ENCODE data around the gene GARIN3.

Gene GARIN3

DNA sequence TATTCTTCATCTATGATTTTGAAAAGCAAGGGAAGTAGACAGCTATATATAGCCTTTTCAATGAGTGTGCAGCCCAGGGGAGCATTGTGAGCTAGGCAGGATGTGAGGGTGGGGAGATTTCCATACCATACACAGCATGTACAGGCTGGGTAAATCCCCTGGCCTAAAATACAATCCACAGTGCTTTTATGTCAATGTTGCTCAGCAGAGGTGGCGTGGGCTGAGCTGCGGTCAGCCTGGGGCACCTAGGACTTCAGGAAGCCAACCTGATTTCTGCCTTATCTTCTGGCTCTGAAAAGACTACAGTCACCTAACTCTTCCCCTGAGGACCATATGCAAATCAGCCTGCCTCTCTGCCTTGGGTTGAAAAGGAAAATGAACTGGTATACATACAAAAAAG lies 6.3 kb upstream of the GARIN3 start:
- H3K9me3 ChIP-seq = no peaks in the 10 kb centered on the region
- no peak overlapping the region for H3K27ac ChIP-seq
- peaks cover 15% of the 10 kb centered on the region for H3K27me3 ChIP-seq
- no peaks in the 10 kb centered on the region for H3K4me1 ChIP-seq (ENCODE audit: control insufficient read depth in 1 of 2, insufficient read depth in 1 of 2, low read depth in 1 of 2, low read length in 1 of 2)
- no peaks in the 10 kb centered on the region for H3K36me3 ChIP-seq
- TF ChIP-seq, protein P1, sequence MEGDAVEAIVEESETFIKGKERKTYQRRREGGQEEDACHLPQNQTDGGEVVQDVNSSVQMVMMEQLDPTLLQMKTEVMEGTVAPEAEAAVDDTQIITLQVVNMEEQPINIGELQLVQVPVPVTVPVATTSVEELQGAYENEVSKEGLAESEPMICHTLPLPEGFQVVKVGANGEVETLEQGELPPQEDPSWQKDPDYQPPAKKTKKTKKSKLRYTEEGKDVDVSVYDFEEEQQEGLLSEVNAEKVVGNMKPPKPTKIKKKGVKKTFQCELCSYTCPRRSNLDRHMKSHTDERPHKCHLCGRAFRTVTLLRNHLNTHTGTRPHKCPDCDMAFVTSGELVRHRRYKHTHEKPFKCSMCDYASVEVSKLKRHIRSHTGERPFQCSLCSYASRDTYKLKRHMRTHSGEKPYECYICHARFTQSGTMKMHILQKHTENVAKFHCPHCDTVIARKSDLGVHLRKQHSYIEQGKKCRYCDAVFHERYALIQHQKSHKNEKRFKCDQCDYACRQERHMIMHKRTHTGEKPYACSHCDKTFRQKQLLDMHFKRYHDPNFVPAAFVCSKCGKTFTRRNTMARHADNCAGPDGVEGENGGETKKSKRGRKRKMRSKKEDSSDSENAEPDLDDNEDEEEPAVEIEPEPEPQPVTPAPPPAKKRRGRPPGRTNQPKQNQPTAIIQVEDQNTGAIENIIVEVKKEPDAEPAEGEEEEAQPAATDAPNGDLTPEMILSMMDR (IDR thresholded peaks at IDR 0.05) = no peak
- no peak overlapping the region for H3K4me3 ChIP-seq (ENCODE audit: low read depth in 1 of 2, low read length in 1 of 2)

DNA sequence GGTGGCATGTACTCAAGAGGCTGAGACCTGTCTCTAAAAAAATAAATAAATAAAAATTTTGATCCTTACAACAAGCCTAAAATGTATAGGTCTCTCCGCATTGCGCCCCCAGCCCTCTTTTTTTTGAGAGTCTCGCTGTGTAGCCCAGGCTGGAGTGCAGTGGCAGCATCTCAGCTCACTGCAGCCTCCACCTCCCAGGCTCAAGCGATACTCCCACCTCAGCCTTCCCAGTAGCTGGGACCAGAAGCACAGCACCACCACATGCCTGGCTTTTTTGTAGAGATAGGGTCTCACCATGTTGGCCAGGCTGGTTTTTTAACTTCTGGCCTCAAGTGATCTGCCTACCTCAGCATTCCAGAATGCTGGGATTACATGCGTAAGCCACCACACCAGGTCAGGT lies 2.2 kb upstream of the GARIN3 start:
- Histone ChIP-seq H3K9me3 (no peaks in the 10 kb centered on the region), H3K36me3 (no peaks in the 10 kb centered on the region), H3K4me3 (ENCODE audit: low read depth in 1 of 2, low read length in 1 of 2) (no peak overlapping the region), H3K4me1 (ENCODE audit: control insufficient read depth in 1 of 2, insufficient read depth in 1 of 2, low read depth in 1 of 2, low read length in 1 of 2) (no peaks in the 10 kb centered on the region), H3K27ac (no peak overlapping the region), H3K27me3 (peaks cover 20% of the 10 kb centered on the region)
- TF ChIP-seq, protein P1 (IDR thresholded peaks at IDR 0.05) = no peak

DNA sequence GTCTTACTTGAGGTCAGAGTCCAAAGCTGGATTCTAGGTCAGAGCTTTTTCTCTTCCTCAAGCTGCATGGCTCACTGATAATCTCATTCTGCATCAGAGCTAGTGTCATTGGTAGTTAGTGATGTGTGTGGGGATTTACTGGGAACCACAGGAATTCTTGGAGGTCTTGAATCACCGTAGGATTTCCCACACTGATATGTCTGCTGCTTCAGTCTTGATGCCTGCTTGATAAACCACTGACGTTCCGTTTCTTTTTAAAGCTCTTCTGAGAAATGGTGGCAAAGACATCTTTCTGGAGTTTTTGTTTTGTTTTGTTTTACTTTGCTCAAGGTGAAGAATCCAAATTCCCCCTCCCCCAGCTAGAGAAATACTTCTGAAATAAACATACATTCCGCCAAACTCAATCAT lies 1.2 kb upstream of the GARIN3 start:
- H3K36me3 ChIP-seq = no peaks in the 10 kb centered on the region
- peaks cover 12% of the 10 kb centered on the region for H3K27me3 ChIP-seq
- no peaks in the 10 kb centered on the region for H3K9me3 ChIP-seq
- TF ChIP-seq, protein P1 (IDR thresholded peaks at IDR 0.05) = no peak
- H3K27ac ChIP-seq = no peak overlapping the region
- H3K4me1 ChIP-seq (ENCODE audit: control insufficient read depth in 1 of 2, insufficient read depth in 1 of 2, low read depth in 1 of 2, low read length in 1 of 2) = no peaks in the 10 kb centered on the region
- no peak overlapping the region for H3K4me3 ChIP-seq (ENCODE audit: low read depth in 1 of 2, low read length in 1 of 2)

DNA sequence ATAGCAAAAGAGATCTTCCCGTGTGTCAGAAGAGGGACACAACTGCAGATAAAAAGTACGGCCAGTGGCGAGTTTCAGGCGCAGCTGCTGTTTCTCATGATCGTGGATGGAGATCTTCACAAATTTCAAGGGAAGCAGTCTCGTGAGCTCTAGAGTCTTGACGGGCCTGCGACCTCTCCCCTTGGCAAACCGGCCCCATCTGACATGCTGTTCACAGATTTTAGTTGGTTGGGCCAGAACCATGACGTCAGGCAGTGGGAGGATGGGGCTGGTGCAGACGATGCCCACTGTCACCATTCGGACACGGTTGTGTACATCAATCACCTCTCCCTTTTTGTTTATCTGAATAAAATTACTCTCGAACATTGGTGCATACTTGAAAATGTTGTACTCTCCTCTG lies 396 bp downstream of the GARIN3 start:
- no peak overlapping the region for H3K4me3 ChIP-seq (ENCODE audit: low read depth in 1 of 2, low read length in 1 of 2)
- TF ChIP-seq, protein P1 (IDR thresholded peaks at IDR 0.05) = no peak
- no peaks in the 10 kb centered on the region for H3K9me3 ChIP-seq
- H3K27me3 ChIP-seq = peaks cover 18% of the 10 kb centered on the region
- H3K27ac ChIP-seq = no peak overlapping the region
- no peaks in the 10 kb centered on the region for H3K4me1 ChIP-seq (ENCODE audit: control insufficient read depth in 1 of 2, insufficient read depth in 1 of 2, low read depth in 1 of 2, low read length in 1 of 2)
- H3K36me3 ChIP-seq = no peaks in the 10 kb centered on the region

DNA sequence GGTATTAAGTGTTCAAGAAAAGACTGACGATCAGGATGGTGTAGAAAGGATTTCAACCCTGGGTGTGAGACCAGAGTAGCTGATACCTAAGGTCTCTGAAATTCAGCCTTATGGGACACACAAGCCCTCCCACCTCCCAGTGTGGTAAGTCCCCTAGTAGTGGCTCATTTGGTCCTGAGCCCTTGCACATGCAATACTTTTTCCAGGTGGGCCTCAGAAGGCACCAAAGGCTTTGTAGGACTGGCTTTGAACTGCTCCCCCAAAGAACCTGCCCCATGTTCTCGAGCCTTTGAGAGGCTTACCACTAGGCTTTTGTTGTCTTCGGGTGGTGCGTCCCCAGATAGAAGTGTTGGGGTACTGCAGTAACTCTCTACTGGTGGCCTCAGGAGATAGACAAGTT lies 803 bp downstream of the GARIN3 start:
- Histone ChIP-seq H3K27me3 (peaks cover 19% of the 10 kb centered on the region), H3K4me3 (ENCODE audit: low read depth in 1 of 2, low read length in 1 of 2) (no peak overlapping the region), H3K36me3 (no peaks in the 10 kb centered on the region), H3K9me3 (no peaks in the 10 kb centered on the region), H3K4me1 (ENCODE audit: control insufficient read depth in 1 of 2, insufficient read depth in 1 of 2, low read depth in 1 of 2, low read length in 1 of 2) (no peaks in the 10 kb centered on the region), H3K27ac (no peak overlapping the region)
- TF ChIP-seq, protein P1 (IDR thresholded peaks at IDR 0.05) = no peak

DNA sequence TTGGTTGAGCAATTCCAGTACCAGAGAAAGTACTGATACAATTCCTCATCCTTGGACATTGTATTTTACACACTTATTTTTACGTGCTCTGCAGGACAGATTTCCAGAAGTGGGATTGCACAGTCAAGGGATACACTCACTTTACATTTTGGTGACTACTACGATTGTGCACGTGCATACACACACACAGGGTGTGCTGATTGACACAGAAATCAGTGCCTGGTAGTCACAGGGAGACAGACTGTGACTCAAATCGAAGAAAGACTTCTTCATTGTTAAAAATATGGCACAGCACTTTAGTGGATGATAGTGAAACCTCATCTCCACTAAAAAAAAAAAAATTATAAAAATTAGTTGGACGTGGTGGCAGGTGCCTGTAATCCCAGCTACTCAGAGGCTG lies 1.5 kb downstream of the GARIN3 start:
- Histone ChIP-seq H3K27me3 (peaks cover 24% of the 10 kb centered on the region), H3K36me3 (no peaks in the 10 kb centered on the region), H3K4me3 (ENCODE audit: low read depth in 1 of 2, low read length in 1 of 2) (no peak overlapping the region), H3K9me3 (no peaks in the 10 kb centered on the region), H3K4me1 (ENCODE audit: control insufficient read depth in 1 of 2, insufficient read depth in 1 of 2, low read depth in 1 of 2, low read length in 1 of 2) (no peaks in the 10 kb centered on the region), H3K27ac (no peak overlapping the region)
- TF ChIP-seq, protein P1 (IDR thresholded peaks at IDR 0.05) = no peak
